Upper lobe of left lung (tissue), 6 donors: Measurements from ENCODE around the gene TCF7L1. TPM values are rescaled to one million over a fixed set of nuclear protein-coding genes. Genes with fewer than 3 reads are reported as not detected.

Source experiments
- ATAC-seq, 2 donors: fragments of 200-7000 bp; cut with Tn5 transposase; one replicate each; pipeline ENCODE4 v1.9.1; 2022; ENCODE audit warnings: mild to moderate bottlenecking in 2 of 2, moderate library complexity in 2 of 2; ENCODE audit not compliant: low FRiP score in 2 of 2
- DNase-seq, 2 donors: peaks; one replicate each; pipeline ENCODE4 v3.0.0-alpha.2; 2019 to 2020
- H3K27ac ChIP-seq, 4 donors: fragments of 200-600 bp; sonication (generic); one replicate each; pipeline ENCODE4 v1.5.1; 2016 to 2019
- H3K27me3 ChIP-seq, 4 donors: fragments of 200-600 bp; sonication (generic); one replicate each; pipeline ENCODE4 v1.5.1; 2017 to 2019
- H3K36me3 ChIP-seq, 4 donors: fragments of 200-600 bp; sonication (generic); one replicate each; pipeline ENCODE4 v1.5.1; 2016 to 2019
- H3K4me1 ChIP-seq, 4 donors: fragments of 200-600 bp; sonication (generic); one replicate each; pipeline ENCODE4 v1.5.1; 2018 to 2019
- H3K4me3 ChIP-seq, 4 donors: fragments of 200-600 bp; sonication (generic); one replicate each; pipeline ENCODE4 v1.5.1; 2017 to 2019; ENCODE audit warnings: mild to moderate bottlenecking in 2 of 4, moderate library complexity in 1 of 4
- H3K9me3 ChIP-seq, 4 donors: fragments of 200-600 bp; sonication (generic); one replicate each; pipeline ENCODE4 v1.5.1; 2018 to 2019
- CTCF ChIP-seq, 6 experiments: fragments of 450-650 bp in 4 of 6; fragments of 200-600 bp in 2 of 6; sonication (generic) in 2 of 6; IDR thresholded peaks; one replicate each; pipeline ENCODE4 v1.5.1; 2016 to 2019; ENCODE audit warnings: antibody characterized with exemption in 6 of 6
- EP300 ChIP-seq, 4 donors: sonication (generic); formaldehyde crosslinking; IDR thresholded peaks; one replicate each; pipeline ENCODE4 v1.5.1; 2017; ENCODE audit warnings: antibody characterized with exemption in 4 of 4, control low read depth in 2 of 4
- POLR2A ChIP-seq, 4 donors: fragments of 450-650 bp; IDR thresholded peaks; one replicate each; pipeline ENCODE4 v1.5.1; 2016 to 2017; ENCODE audit warnings: antibody characterized with exemption in 4 of 4, mild to moderate bottlenecking in 2 of 4
- POLR2AphosphoS5 ChIP-seq, 2 donors: sonication (generic); formaldehyde crosslinking; IDR thresholded peaks; one replicate each; pipeline ENCODE4 v1.5.1; 2017; ENCODE audit warnings: antibody characterized with exemption in 2 of 2
- WGBS, 2 donors: methylation state at CpG; one replicate each; pipeline ENCODE4 v1.1.5; 2017 to 2018; 5-methylcytosine and 5-hydroxymethylcytosine counted together
- total RNA-seq, 6 donors: library from RNA; depleted of rRNA in 4 of 6; stranded (reverse); fragments of >200 nt in 4 of 6; gene quantifications; one replicate each; pipeline versions ENCODE4 v1.1.0 to v1.2.1, GENCODE V29; 2016 to 2021
- donor health status: DM: no; HTN: no; CAD: no; lungs with moderate emphysema.
- donor health status: DM: no; HTN: yes; CAD: no; lungs with severe emphysema.

Gene TCF7L1
- total RNA-seq, 6 donors from 2014 or later, result 7.3 to 18.4 (median 11.2) TPM

- Histone ChIP-seq H3K9me3 (no peaks in the 10 kb centered on the region), H3K27me3 (no peaks in the 10 kb centered on the region), H3K36me3 (peaks cover 0 to 3% (median 0%) of the 10 kb centered on the region in 4 donors), H3K4me3 (no peak overlapping the region), H3K27ac (no peak overlapping the region), H3K4me1 (peaks cover 3 to 11% (median 4%) of the 10 kb centered on the region in 4 donors)
- TF ChIP-seq POLR2A (IDR thresholded peaks at IDR 0.05) (no peak), CTCF (IDR thresholded peaks at IDR 0.05) (no peak), POLR2AphosphoS5 (IDR thresholded peaks at IDR 0.05) (no peak)
- 92 to 94% methylated on average over 7 of the region's 7 CpGs for WGBS, 2 donors
- no peak for DNase-seq
- no peak for ATAC-seq
Observed at GRCh38 chr2:85282914-85283313, 149.7 kb downstream of the TCF7L1 start.

GRCh38 chr2:85283641-85284040, 150.4 kb downstream of the TCF7L1 start:
- H3K9me3 ChIP-seq, result no peaks in the 10 kb centered on the region
- peaks cover 0 to 3% (median 0%) of the 10 kb centered on the region in 4 donors for H3K36me3 ChIP-seq
- DNase-seq, result no peak
- no peak for TF ChIP-seq POLR2AphosphoS5 (IDR thresholded peaks at IDR 0.05)
- no peak for TF ChIP-seq CTCF (IDR thresholded peaks at IDR 0.05)
- TF ChIP-seq EP300 (IDR thresholded peaks at IDR 0.05), result no peak
- no peak for TF ChIP-seq POLR2A (IDR thresholded peaks at IDR 0.05)
- H3K27me3 ChIP-seq, result no peaks in the 10 kb centered on the region
- no peak overlapping the region for H3K27ac ChIP-seq
- H3K4me1 ChIP-seq, result peaks cover 0 to 9% (median 1%) of the 10 kb centered on the region in 4 donors
- no peak for ATAC-seq
- H3K4me3 ChIP-seq, result no peak overlapping the region
- WGBS, 2 donors, result 91% methylated on average over 8 of the region's 8 CpGs

- no peak for TF ChIP-seq EP300 (IDR thresholded peaks at IDR 0.05)
- no peak for TF ChIP-seq POLR2A (IDR thresholded peaks at IDR 0.05)
- no peak for TF ChIP-seq CTCF (IDR thresholded peaks at IDR 0.05)
- no peak for TF ChIP-seq POLR2AphosphoS5 (IDR thresholded peaks at IDR 0.05)
- 45 to 57% methylated on average over 8 of the region's 8 CpGs for WGBS, 2 donors
Observed at GRCh38 chr2:85286918-85287317, 153.7 kb downstream of the TCF7L1 start.

GRCh38 chr2:85287721-85288120, 154.5 kb downstream of the TCF7L1 start:
- H3K4me3 ChIP-seq, result no peak overlapping the region
- 92 to 93% methylated on average over 7 of the region's 7 CpGs for WGBS, 2 donors
- TF ChIP-seq POLR2AphosphoS5 (IDR thresholded peaks at IDR 0.05) (no peak), EP300 (IDR thresholded peaks at IDR 0.05) (no peak), CTCF (IDR thresholded peaks at IDR 0.05) (no peak), POLR2A (IDR thresholded peaks at IDR 0.05) (no peak)

More at GRCh38 chr2:85286918-85287317, 153.7 kb downstream of the TCF7L1 start:
- Histone ChIP-seq H3K27ac (peak overlapping the region in 2 of 4 donors; percentile 17 to 37), H3K36me3 (peaks cover 0 to 3% (median 0%) of the 10 kb centered on the region in 4 donors), H3K27me3 (no peaks in the 10 kb centered on the region), H3K4me3 (no peak overlapping the region), H3K4me1 (peaks cover 4 to 16% (median 9%) of the 10 kb centered on the region in 4 donors), H3K9me3 (no peaks in the 10 kb centered on the region)
- ATAC-seq (no peak), DNase-seq (no peak)

GRCh38 chr2:85288244-85288725, 155.1 kb downstream of the TCF7L1 start:
- DNase-seq (no peak), ATAC-seq (peak in 1 of 2 donors; percentile 70)
- no peaks in the 10 kb centered on the region for H3K9me3 ChIP-seq
- no peak overlapping the region for H3K27ac ChIP-seq
- no peaks in the 10 kb centered on the region for H3K27me3 ChIP-seq
- peaks cover 4 to 16% (median 9%) of the 10 kb centered on the region in 4 donors for H3K4me1 ChIP-seq
- no peak for TF ChIP-seq CTCF (IDR thresholded peaks at IDR 0.05)
- no peak overlapping the region for H3K4me3 ChIP-seq
- WGBS, 2 donors, result 80 to 81% methylated on average over 10 of the region's 10 CpGs
- peaks cover 0 to 3% (median 0%) of the 10 kb centered on the region in 4 donors for H3K36me3 ChIP-seq

More at GRCh38 chr2:85287721-85288120, 154.5 kb downstream of the TCF7L1 start:
- H3K27ac ChIP-seq, result no peak overlapping the region
- no peak for DNase-seq
- H3K36me3 ChIP-seq, result peaks cover 0 to 3% (median 0%) of the 10 kb centered on the region in 4 donors
- no peak for ATAC-seq
- no peaks in the 10 kb centered on the region for H3K27me3 ChIP-seq
- H3K9me3 ChIP-seq, result no peaks in the 10 kb centered on the region
- peaks cover 4 to 16% (median 9%) of the 10 kb centered on the region in 4 donors for H3K4me1 ChIP-seq
